IPS-11a (cell line): Measurements from ENCODE around the gene DAAM1.

Experiments used
- H3K4me3 ChIP-seq: one replicate; pipeline ENCODE4 v1.5.1; 2013; ENCODE audit warnings: low read depth, low read length, control low read depth

DAAM1 gene

GRCh38 chr14:59313144-59313651 is 124.7 kb downstream of the DAAM1 start:
- H3K4me3 ChIP-seq, result no peak overlapping the region

- H3K4me3 ChIP-seq, result no peak overlapping the region
These were observed 125.5 kb downstream of the DAAM1 start for GRCh38 chr14:59313658-59314608.

- no peak overlapping the region for H3K4me3 ChIP-seq
These were observed 126.6 kb downstream of the DAAM1 start for GRCh38 chr14:59314953-59315599.

GRCh38 chr14:59316151-59316830 is 127.8 kb downstream of the DAAM1 start:
- no peak overlapping the region for H3K4me3 ChIP-seq

GRCh38 chr14:59317346-59317745 is 128.9 kb downstream of the DAAM1 start:
- H3K4me3 ChIP-seq, result no peak overlapping the region

GRCh38 chr14:59317798-59318505 is 129.5 kb downstream of the DAAM1 start:
- no peak overlapping the region for H3K4me3 ChIP-seq

GRCh38 chr14:59318908-59319307 is 130.4 kb downstream of the DAAM1 start:
- no peak overlapping the region for H3K4me3 ChIP-seq

- H3K4me3 ChIP-seq, result no peak overlapping the region
These were observed 131.9 kb downstream of the DAAM1 start for GRCh38 chr14:59320361-59320760.

- H3K4me3 ChIP-seq, result no peak overlapping the region
These were observed 132.5 kb downstream of the DAAM1 start for GRCh38 chr14:59320763-59321625.

GRCh38 chr14:59321626-59321949 is 133.1 kb downstream of the DAAM1 start:
- no peak overlapping the region for H3K4me3 ChIP-seq

- no peak overlapping the region for H3K4me3 ChIP-seq
These were observed 137.4 kb downstream of the DAAM1 start for GRCh38 chr14:59325906-59326305.

GRCh38 chr14:59328454-59328853 is 140.0 kb downstream of the DAAM1 start:
- no peak overlapping the region for H3K4me3 ChIP-seq

- no peak overlapping the region for H3K4me3 ChIP-seq
These were observed 142.0 kb downstream of the DAAM1 start for GRCh38 chr14:59330455-59330854.

- no peak overlapping the region for H3K4me3 ChIP-seq
These were observed 142.8 kb downstream of the DAAM1 start for GRCh38 chr14:59331217-59331616.

GRCh38 chr14:59332727-59333126 is 144.3 kb downstream of the DAAM1 start:
- no peak overlapping the region for H3K4me3 ChIP-seq

- no peak overlapping the region for H3K4me3 ChIP-seq
These were observed 144.8 kb downstream of the DAAM1 start for GRCh38 chr14:59333235-59333634.

- H3K4me3 ChIP-seq, result no peak overlapping the region
These were observed 145.2 kb downstream of the DAAM1 start for GRCh38 chr14:59333668-59334067.

GRCh38 chr14:59334253-59334652 is 145.8 kb downstream of the DAAM1 start:
- no peak overlapping the region for H3K4me3 ChIP-seq

- no peak overlapping the region for H3K4me3 ChIP-seq
These were observed 147.6 kb downstream of the DAAM1 start for GRCh38 chr14:59336098-59336497.

- no peak overlapping the region for H3K4me3 ChIP-seq
These were observed 148.2 kb downstream of the DAAM1 start for GRCh38 chr14:59336706-59337105.
